IPS-18c (cell line): Measurements from ENCODE around the gene CABLES2.

Experiments used
- H3K4me3 ChIP-seq: 2 replicates; pipeline ENCODE4 v1.7.0; 2013; ENCODE audit warnings: low read depth, mild to moderate bottlenecking, low read length, moderate library complexity; ENCODE audit not compliant: insufficient read depth
- H3K9me3 ChIP-seq: one replicate; pipeline ENCODE4 v1.6.1; 2013; ENCODE audit warnings: mild to moderate bottlenecking, low read length, moderate library complexity; ENCODE audit not compliant: control insufficient read depth, insufficient read depth

CABLES2 gene

GRCh38 chr20:62400021-62400420, 7.1 kb downstream of the CABLES2 start:
- Histone ChIP-seq H3K4me3 (no peak overlapping the region), H3K9me3 (peaks cover 2% of the 10 kb centered on the region)

GRCh38 chr20:62398120-62398821, 8.8 kb downstream of the CABLES2 start:
- Histone ChIP-seq H3K4me3 (no peak overlapping the region), H3K9me3 (peaks cover 2% of the 10 kb centered on the region)

GRCh38 chr20:62396367-62397239, 10.5 kb downstream of the CABLES2 start:
- H3K9me3 ChIP-seq, result peaks cover 2% of the 10 kb centered on the region
- no peak overlapping the region for H3K4me3 ChIP-seq

- Histone ChIP-seq H3K9me3 (peaks cover 2% of the 10 kb centered on the region), H3K4me3 (no peak overlapping the region)
These were observed 11.5 kb downstream of the CABLES2 start for GRCh38 chr20:62395311-62396242.

- H3K9me3 ChIP-seq, result peaks cover 2% of the 10 kb centered on the region
- no peak overlapping the region for H3K4me3 ChIP-seq
These were observed 12.5 kb downstream of the CABLES2 start for GRCh38 chr20:62394248-62395245.

GRCh38 chr20:62393830-62394229, 13.3 kb downstream of the CABLES2 start:
- Histone ChIP-seq H3K9me3 (peaks cover 2% of the 10 kb centered on the region), H3K4me3 (no peak overlapping the region)

GRCh38 chr20:62393335-62393665, 13.8 kb downstream of the CABLES2 start:
- peaks cover 2% of the 10 kb centered on the region for H3K9me3 ChIP-seq

GRCh38 chr20:62392621-62393334, 14.3 kb downstream of the CABLES2 start:
- H3K4me3 ChIP-seq, result no peak overlapping the region
- H3K9me3 ChIP-seq, result no peaks in the 10 kb centered on the region

More at GRCh38 chr20:62393335-62393665, 13.8 kb downstream of the CABLES2 start:
- no peak overlapping the region for H3K4me3 ChIP-seq

GRCh38 chr20:62392077-62392418, 15.0 kb downstream of the CABLES2 start:
- Histone ChIP-seq H3K4me3 (no peak overlapping the region), H3K9me3 (peaks cover 4% of the 10 kb centered on the region)

- H3K9me3 ChIP-seq, result peaks cover 4% of the 10 kb centered on the region
- H3K4me3 ChIP-seq, result no peak overlapping the region
These were observed 15.7 kb downstream of the CABLES2 start for GRCh38 chr20:62391165-62392076.

- H3K9me3 ChIP-seq, result peaks cover 4% of the 10 kb centered on the region
These were observed 16.5 kb downstream of the CABLES2 start for GRCh38 chr20:62390317-62391164.

GRCh38 chr20:62389601-62390087, 17.4 kb downstream of the CABLES2 start:
- no peak overlapping the region for H3K4me3 ChIP-seq
- peaks cover 4% of the 10 kb centered on the region for H3K9me3 ChIP-seq

More at GRCh38 chr20:62390317-62391164, 16.5 kb downstream of the CABLES2 start:
- H3K4me3 ChIP-seq, result no peak overlapping the region

- H3K9me3 ChIP-seq, result peaks cover 4% of the 10 kb centered on the region
- H3K4me3 ChIP-seq, result no peak overlapping the region
These were observed 18.1 kb downstream of the CABLES2 start for GRCh38 chr20:62388839-62389600.
